ENCODE measurements around the gene RNF207. TPM values are rescaled to one million over a fixed set of nuclear protein-coding genes. Genes with fewer than 3 reads are reported as not detected.

The RNF207 gene
- total RNA-seq, 5 donors from 2014 or later (not counting 1 experiment from before 2014, with no cell fraction given), result 4.7 to 9.7 (median 6.9) TPM

DNA sequence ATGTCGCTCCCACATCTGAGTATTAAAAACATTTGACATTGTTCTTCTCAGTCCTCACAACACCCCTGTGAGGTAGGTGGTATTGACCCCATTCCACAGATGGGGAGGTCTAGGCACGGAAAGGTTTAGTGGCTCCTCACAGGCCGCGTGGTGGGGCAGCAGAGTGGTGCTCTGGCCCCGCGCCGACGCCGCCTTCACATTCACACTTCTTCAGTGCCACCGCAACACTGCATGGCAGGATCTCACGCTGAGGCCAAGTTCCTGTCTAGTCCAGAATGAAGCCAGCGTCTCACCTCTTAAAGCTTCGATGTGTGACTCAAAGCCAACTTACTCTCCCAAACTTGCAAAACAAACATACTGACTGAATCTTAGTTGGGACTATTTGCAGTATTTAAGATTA is 17.7 kb downstream of the RNF207 start:
- H3K4me1 ChIP-seq (ENCODE audit: control insufficient read depth in 1 of 2, extremely low read depth in 1 of 2, insufficient read depth in 2 of 2, low read length in 2 of 2), result no peaks in the 10 kb centered on the region
- ATAC-seq (replicated peaks in 1 of 4) (no peak), DNase-seq (no peak)
- no peaks in the 10 kb centered on the region for H3K27me3 Mint-ChIP-seq
- no peak overlapping the region for H3K27ac Mint-ChIP-seq
- no peak overlapping the region for H3K27ac ChIP-seq (ENCODE audit: low read length)
- no peak overlapping the region for H3K4me3 ChIP-seq (ENCODE audit: control insufficient read depth in 1 of 2, extremely low read depth in 1 of 2, low read length in 1 of 2)
- ChIA-PET CTCF (no interaction called here), POLR2A (no interaction called here)
- no peak overlapping the region for H3K4me3 Mint-ChIP-seq
- no peaks in the 10 kb centered on the region for H3K9me3 ChIP-seq
- H3K27me3 ChIP-seq (replicated peaks in 1 of 2; ENCODE audit: control insufficient read depth in 2 of 2, extremely low read depth in 1 of 2, insufficient read depth in 2 of 2, low read length in 1 of 2), result no peaks in the 10 kb centered on the region
- peaks cover 10 to 58% of the 10 kb centered on the region in 2 donors for H3K36me3 ChIP-seq (ENCODE audit: control insufficient read depth in 2 of 2, extremely low read depth in 1 of 2, insufficient read depth in 1 of 2, low read length in 1 of 2)
- 95% methylated on average over 9 of the region's 13 CpGs for WGBS (ENCODE audit: insufficient coverage)
- no peaks in the 10 kb centered on the region for H3K9me3 Mint-ChIP-seq
- peaks cover 40% of the 10 kb centered on the region for H3K36me3 Mint-ChIP-seq
- no peaks in the 10 kb centered on the region for H3K4me1 Mint-ChIP-seq

DNA sequence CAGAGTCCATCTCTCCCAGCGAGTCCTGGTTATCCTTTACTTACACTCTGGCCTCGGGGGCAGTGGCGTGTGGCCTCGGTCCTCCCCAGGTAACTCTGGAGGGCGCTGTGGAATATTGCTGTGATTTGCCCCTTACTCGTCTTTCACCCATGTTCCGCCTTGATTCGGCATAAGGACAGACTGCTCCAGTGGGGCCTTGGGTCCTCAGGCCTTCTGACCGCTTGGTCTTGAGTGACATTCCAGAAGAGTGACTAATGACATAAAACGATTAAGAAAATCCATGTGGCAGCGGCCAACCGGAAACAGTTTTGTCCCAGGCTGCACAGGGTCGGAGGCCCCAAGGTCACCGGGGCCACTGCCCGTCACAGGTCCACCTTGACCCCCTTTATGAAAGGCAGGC is 18.8 kb downstream of the RNF207 start:
- ChIA-PET CTCF (no interaction called here), POLR2A (no interaction called here)
- no peak overlapping the region for H3K27ac Mint-ChIP-seq
- H3K36me3 ChIP-seq (ENCODE audit: control insufficient read depth in 2 of 2, extremely low read depth in 1 of 2, insufficient read depth in 1 of 2, low read length in 1 of 2), result peaks cover 10 to 66% of the 10 kb centered on the region in 2 donors
- 97% methylated on average over 15 of the region's 15 CpGs for WGBS (ENCODE audit: insufficient coverage)
- no peaks in the 10 kb centered on the region for H3K9me3 Mint-ChIP-seq
- no peaks in the 10 kb centered on the region for H3K27me3 ChIP-seq (replicated peaks in 1 of 2; ENCODE audit: control insufficient read depth in 2 of 2, extremely low read depth in 1 of 2, insufficient read depth in 2 of 2, low read length in 1 of 2)
- no peaks in the 10 kb centered on the region for H3K4me1 ChIP-seq (ENCODE audit: control insufficient read depth in 1 of 2, extremely low read depth in 1 of 2, insufficient read depth in 2 of 2, low read length in 2 of 2)
- ATAC-seq (replicated peaks in 1 of 4) (no peak), DNase-seq (no peak)
- no peak overlapping the region for H3K4me3 Mint-ChIP-seq
- H3K9me3 ChIP-seq, result no peaks in the 10 kb centered on the region
- no peaks in the 10 kb centered on the region for H3K4me1 Mint-ChIP-seq
- H3K27ac ChIP-seq (ENCODE audit: low read length), result no peak overlapping the region
- peaks cover 40% of the 10 kb centered on the region for H3K36me3 Mint-ChIP-seq
- H3K27me3 Mint-ChIP-seq, result no peaks in the 10 kb centered on the region
- no peak overlapping the region for H3K4me3 ChIP-seq (ENCODE audit: control insufficient read depth in 1 of 2, extremely low read depth in 1 of 2, low read length in 1 of 2)

DNA sequence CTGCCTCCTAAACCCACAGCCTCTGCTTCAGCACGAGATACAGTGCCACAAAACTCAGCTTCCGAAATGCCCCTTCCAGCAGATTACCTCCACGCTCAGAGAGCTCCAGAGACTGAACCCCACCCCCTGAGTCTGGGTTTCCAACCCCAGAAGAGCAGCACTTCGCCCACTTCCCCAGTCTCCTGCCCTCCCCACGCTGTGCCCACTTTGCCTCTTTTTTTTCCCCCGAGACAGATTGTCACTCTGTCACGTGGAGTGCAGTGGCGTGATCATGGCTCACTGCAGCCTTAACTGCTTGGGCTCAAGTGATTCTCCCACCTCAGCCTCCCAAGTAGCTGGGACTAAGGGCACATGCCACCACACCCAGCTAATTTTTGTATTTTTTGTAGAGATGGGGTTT is 19.7 kb downstream of the RNF207 start:
- ATAC-seq (replicated peaks in 1 of 4) (no peak), DNase-seq (no peak)
- Mint-ChIP-seq H3K4me1 (no peaks in the 10 kb centered on the region), H3K27ac (no peak overlapping the region), H3K36me3 (peaks cover 36% of the 10 kb centered on the region), H3K4me3 (no peak overlapping the region), H3K27me3 (no peaks in the 10 kb centered on the region), H3K9me3 (no peaks in the 10 kb centered on the region)
- no peak overlapping the region for H3K27ac ChIP-seq (ENCODE audit: low read length)
- H3K4me1 ChIP-seq (ENCODE audit: control insufficient read depth in 1 of 2, extremely low read depth in 1 of 2, insufficient read depth in 2 of 2, low read length in 2 of 2), result no peaks in the 10 kb centered on the region
- no peak overlapping the region for H3K4me3 ChIP-seq (ENCODE audit: control insufficient read depth in 1 of 2, extremely low read depth in 1 of 2, low read length in 1 of 2)
- ChIA-PET POLR2A (no interaction called here), CTCF (no interaction called here)
- WGBS (ENCODE audit: insufficient coverage), result 97% methylated on average over 8 of the region's 8 CpGs
- peaks cover 10 to 72% of the 10 kb centered on the region in 2 donors for H3K36me3 ChIP-seq (ENCODE audit: control insufficient read depth in 2 of 2, extremely low read depth in 1 of 2, insufficient read depth in 1 of 2, low read length in 1 of 2)
- no peaks in the 10 kb centered on the region for H3K9me3 ChIP-seq
- H3K27me3 ChIP-seq (replicated peaks in 1 of 2; ENCODE audit: control insufficient read depth in 2 of 2, extremely low read depth in 1 of 2, insufficient read depth in 2 of 2, low read length in 1 of 2), result no peaks in the 10 kb centered on the region

DNA sequence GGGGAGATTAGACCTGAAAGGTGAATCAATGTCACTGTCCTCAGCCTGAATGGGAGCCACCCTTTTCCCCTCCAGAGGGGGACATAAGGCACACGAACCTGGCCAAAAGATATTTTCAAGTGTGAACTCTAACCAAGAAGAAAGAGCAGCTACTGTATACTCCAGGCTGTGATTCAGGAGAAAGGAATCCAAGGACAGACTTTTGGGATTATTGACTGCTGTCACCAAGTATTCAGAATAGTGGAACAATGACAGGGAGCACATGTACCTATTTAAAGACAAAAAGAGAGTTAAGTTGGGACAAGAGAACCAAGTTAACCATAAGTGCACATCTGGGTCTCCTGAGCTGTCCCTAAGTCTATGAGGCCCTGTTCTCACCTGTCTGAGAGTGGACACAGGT is 27.5 kb downstream of the RNF207 start:
- POLR2A ChIA-PET, result no interaction called here
- DNase-seq, result no peak
- H3K27ac Mint-ChIP-seq, result no peak overlapping the region
- Histone ChIP-seq H3K27ac (ENCODE audit: low read length) (no peak overlapping the region), H3K4me3 (ENCODE audit: control insufficient read depth in 1 of 2, extremely low read depth in 1 of 2, low read length in 1 of 2) (no peak overlapping the region), H3K36me3 (ENCODE audit: control insufficient read depth in 2 of 2, extremely low read depth in 1 of 2, insufficient read depth in 1 of 2, low read length in 1 of 2) (peaks cover 2 to 43% of the 10 kb centered on the region in 2 donors), H3K27me3 (replicated peaks in 1 of 2; ENCODE audit: control insufficient read depth in 2 of 2, extremely low read depth in 1 of 2, insufficient read depth in 2 of 2, low read length in 1 of 2) (peaks cover 0 to 7% of the 10 kb centered on the region in 2 experiments), H3K4me1 (ENCODE audit: control insufficient read depth in 1 of 2, extremely low read depth in 1 of 2, insufficient read depth in 2 of 2, low read length in 2 of 2) (peaks cover 6 to 18% of the 10 kb centered on the region in 2 experiments), H3K9me3 (no peaks in the 10 kb centered on the region)
- no CpG with 5 or more reads among the region's 1 CpG for WGBS (ENCODE audit: insufficient coverage)
- peaks cover 10% of the 10 kb centered on the region for H3K36me3 Mint-ChIP-seq
- peak overlapping the region in 2 of 3 donors; percentile 34 to 84 for H3K4me3 Mint-ChIP-seq
- H3K27me3 Mint-ChIP-seq, result peaks cover 0 to 3% of the 10 kb centered on the region in 2 donors
- CTCF ChIA-PET, result no interaction called here
- no peak for ATAC-seq (replicated peaks in 1 of 4)
- no peaks in the 10 kb centered on the region for H3K9me3 Mint-ChIP-seq
- H3K4me1 Mint-ChIP-seq, result peaks cover 10 to 24% (median 17%) of the 10 kb centered on the region in 3 donors

DNA sequence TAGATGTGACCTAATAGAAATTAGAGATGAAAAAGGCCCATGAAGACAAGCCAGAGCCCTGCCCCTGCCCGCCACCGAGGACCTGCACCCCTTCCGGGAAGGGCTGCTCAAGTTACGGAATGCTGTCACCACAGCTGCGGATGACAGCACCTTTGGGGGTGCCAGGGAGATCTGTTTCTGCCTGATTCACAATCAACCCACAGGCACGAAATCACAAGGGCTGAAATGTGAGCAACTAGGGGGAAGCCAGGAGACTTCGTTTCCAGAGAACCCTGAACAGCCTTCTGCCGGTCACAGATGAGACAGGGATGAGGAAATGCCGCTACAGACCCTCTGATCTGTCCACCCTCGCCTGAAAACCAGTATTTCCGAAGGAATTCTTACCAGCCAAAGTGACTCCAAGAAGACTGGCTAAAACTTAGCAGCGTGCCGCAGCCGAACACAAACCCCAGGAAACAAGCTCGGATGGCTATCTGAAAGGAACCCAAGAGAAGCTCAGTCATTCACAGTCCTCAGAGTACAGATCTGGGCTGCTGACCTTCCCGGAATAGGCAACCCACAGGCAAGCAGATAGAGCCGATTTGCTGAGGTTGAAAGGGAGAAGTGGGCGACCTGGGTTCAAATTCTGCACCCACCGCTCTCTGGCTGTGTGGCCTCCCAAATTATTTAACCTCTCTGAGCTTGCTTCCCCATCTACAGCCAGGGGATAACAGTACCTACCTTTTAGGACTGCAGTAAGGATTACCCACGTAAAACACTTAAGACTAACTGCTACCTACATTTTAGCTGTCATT is 28.8 kb downstream of the RNF207 start:
- ATAC-seq (replicated peaks in 1 of 4) (no peak), DNase-seq (no peak)
- Mint-ChIP-seq H3K9me3 (no peaks in the 10 kb centered on the region), H3K4me1 (peaks cover 10 to 24% (median 17%) of the 10 kb centered on the region in 3 donors), H3K4me3 (peak overlapping the region; percentile 82 to 88 (median 84)), H3K27ac (no peak overlapping the region), H3K36me3 (peaks cover 10% of the 10 kb centered on the region), H3K27me3 (peaks cover 8 to 13% of the 10 kb centered on the region in 2 donors)
- ChIA-PET POLR2A (interaction anchor here in 1 of 2 donors (0.6 kb wide), 1 partner anchor 377 kb away, joined by 5 read pairs; no protein-coding TSS in a partner anchor), CTCF (interaction anchor here (0.6 to 1.0 kb wide), 3 partner anchors 10 to 468 kb away, joined by 3 to 4 read pairs (median 3); no protein-coding TSS in a partner anchor)
- Histone ChIP-seq H3K36me3 (ENCODE audit: control insufficient read depth in 2 of 2, extremely low read depth in 1 of 2, insufficient read depth in 1 of 2, low read length in 1 of 2) (peaks cover 2 to 32% of the 10 kb centered on the region in 2 donors), H3K4me3 (ENCODE audit: control insufficient read depth in 1 of 2, extremely low read depth in 1 of 2, low read length in 1 of 2) (peak overlapping the region; percentile 55 to 85), H3K27ac (ENCODE audit: low read length) (no peak overlapping the region), H3K4me1 (ENCODE audit: control insufficient read depth in 1 of 2, extremely low read depth in 1 of 2, insufficient read depth in 2 of 2, low read length in 2 of 2) (peaks cover 6 to 18% of the 10 kb centered on the region in 2 experiments), H3K9me3 (no peaks in the 10 kb centered on the region), H3K27me3 (replicated peaks in 1 of 2; ENCODE audit: control insufficient read depth in 2 of 2, extremely low read depth in 1 of 2, insufficient read depth in 2 of 2, low read length in 1 of 2) (peaks cover 2 to 18% of the 10 kb centered on the region in 2 experiments)
- 83% methylated on average over 16 of the region's 20 CpGs for WGBS (ENCODE audit: insufficient coverage)

DNA sequence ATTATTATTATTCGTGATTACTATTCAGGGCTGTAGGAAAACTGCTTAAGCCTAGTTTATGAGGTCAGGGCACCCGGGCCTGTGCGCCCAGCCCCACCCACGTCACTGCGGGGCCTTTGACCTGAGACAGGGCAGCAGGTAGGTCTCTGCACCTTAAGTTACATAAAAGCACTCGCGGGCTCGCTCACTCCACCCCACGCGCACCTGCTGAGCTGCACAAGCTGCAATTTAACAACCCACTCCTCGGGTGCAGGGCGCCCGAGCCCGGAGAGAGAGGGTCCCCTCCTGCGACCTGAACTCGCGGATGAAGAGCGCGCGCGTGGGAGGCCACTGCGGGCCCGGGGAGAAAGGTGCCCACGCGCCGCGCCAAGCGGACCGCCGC is 29.4 kb downstream of the RNF207 start:
- Mint-ChIP-seq H3K4me3 (peak overlapping the region; percentile 82 to 88 (median 84)), H3K27me3 (peaks cover 12 to 19% of the 10 kb centered on the region in 2 donors), H3K4me1 (peaks cover 10 to 24% (median 17%) of the 10 kb centered on the region in 3 donors), H3K9me3 (no peaks in the 10 kb centered on the region), H3K27ac (peak overlapping the region; percentile 66 to 69), H3K36me3 (peaks cover 10% of the 10 kb centered on the region)
- Histone ChIP-seq H3K9me3 (no peaks in the 10 kb centered on the region), H3K27me3 (replicated peaks in 1 of 2; ENCODE audit: control insufficient read depth in 2 of 2, extremely low read depth in 1 of 2, insufficient read depth in 2 of 2, low read length in 1 of 2) (peaks cover 5 to 24% of the 10 kb centered on the region in 2 experiments), H3K4me3 (ENCODE audit: control insufficient read depth in 1 of 2, extremely low read depth in 1 of 2, low read length in 1 of 2) (peak overlapping the region; percentile 55 to 85), H3K36me3 (ENCODE audit: control insufficient read depth in 2 of 2, extremely low read depth in 1 of 2, insufficient read depth in 1 of 2, low read length in 1 of 2) (peaks cover 2 to 27% of the 10 kb centered on the region in 2 donors), H3K27ac (ENCODE audit: low read length) (no peak overlapping the region), H3K4me1 (ENCODE audit: control insufficient read depth in 1 of 2, extremely low read depth in 1 of 2, insufficient read depth in 2 of 2, low read length in 2 of 2) (peaks cover 6 to 18% of the 10 kb centered on the region in 2 experiments)
- DNase-seq, result peak in 5 of 35 experiments; percentile 12 to 30 (median 15)
- ATAC-seq (replicated peaks in 1 of 4), result peak in 3 of 4 experiments; percentile 17 to 24 (median 23)
- ChIA-PET POLR2A (interaction anchor here in 1 of 2 donors (0.6 kb wide), 1 partner anchor 376 kb away, joined by 5 read pairs; no protein-coding TSS in a partner anchor), CTCF (interaction anchor here (0.6 to 1.1 kb wide), 3 partner anchors 9 to 468 kb away, joined by 3 to 4 read pairs (median 3); partner anchors contain the start of gene NOL9 (in 1 of the 2))
- WGBS (ENCODE audit: insufficient coverage), result under 1% methylated on average over 27 of the region's 30 CpGs

All from T-cell (primary cell).